Sigmoid colon (tissue), 7 donors: ENCODE measurements around the gene ACCSL. TPM values are rescaled to one million over a fixed set of nuclear protein-coding genes. Genes with fewer than 3 reads are reported as not detected.

ENCODE experiments used
- DNase-seq: peaks from one replicate; pipeline ENCODE4 v3.0.0-alpha.2; 2019
- H3K27ac ChIP-seq, 4 donors: fragments of 200-600 bp; sonication (generic); one replicate each; pipeline ENCODE4 v1.5.1; 2016 to 2019; ENCODE audit warnings: mild to moderate bottlenecking in 1 of 4
- H3K27me3 ChIP-seq, 3 donors: fragments of 200-600 bp; sonication (generic); one replicate each; pipeline ENCODE4 v1.5.1; 2019; ENCODE audit warnings: mild to moderate bottlenecking in 1 of 3
- H3K36me3 ChIP-seq, 4 donors: fragments of 200-600 bp; sonication (generic); one replicate each; pipeline ENCODE4 v1.5.1; 2016 to 2019
- H3K4me1 ChIP-seq, 4 donors: fragments of 200-600 bp; sonication (generic); one replicate each; pipeline ENCODE4 v1.5.1; 2017 to 2019
- H3K4me3 ChIP-seq, 4 donors: fragments of 200-600 bp; sonication (generic); one replicate each; pipeline ENCODE4 v1.5.1; 2017 to 2019; ENCODE audit warnings: mild to moderate bottlenecking in 2 of 4, moderate library complexity in 1 of 4
- H3K9me3 ChIP-seq, 4 donors: fragments of 200-600 bp in 3 of 4; sonication (generic) in 3 of 4; one replicate each; pipeline versions ENCODE4 v1.5.1 to v1.6.1; 2013 to 2019
- CTCF ChIP-seq, 4 experiments: fragments of 450-650 bp in 3 of 4; fragments of 200-600 bp in 1 of 4; IDR thresholded peaks; one replicate each; pipeline ENCODE4 v1.5.1; 2016 to 2019; ENCODE audit warnings: antibody characterized with exemption in 4 of 4, mild to moderate bottlenecking in 3 of 4, moderate library complexity in 2 of 4
- EP300 ChIP-seq, 4 donors: sonication (generic); formaldehyde crosslinking; IDR thresholded peaks; one replicate each; pipeline ENCODE4 v1.6.1; 2017; ENCODE audit warnings: antibody characterized with exemption in 4 of 4
- POLR2A ChIP-seq, 2 donors: fragments of 450-650 bp; IDR thresholded peaks; one replicate each; pipeline ENCODE4 v1.6.1; 2016; ENCODE audit warnings: antibody characterized with exemption in 2 of 2, mild to moderate bottlenecking in 2 of 2, moderate library complexity in 2 of 2
- POLR2AphosphoS5 ChIP-seq, 4 donors: sonication (generic); formaldehyde crosslinking; IDR thresholded peaks; one replicate each; pipeline ENCODE4 v1.6.1; 2017; ENCODE audit warnings: antibody characterized with exemption in 4 of 4
- WGBS, 2 donors: extraction: QIAGEN DNeasy Blood & Tissue Kit; methylation state at CpG; one replicate each; pipeline ENCODE4 v1.1.7; 2013; 5-methylcytosine and 5-hydroxymethylcytosine counted together
- intact Hi-C: fragments of 100-400 bp; cut with DNase I; formaldehyde crosslinking; loops from one replicate; pipeline ENCODE4 v1.15.1; 2023
- polyA plus RNA-seq, 3 donors: library from polyadenylated mRNA; stranded (reverse); fragments of 200-250 nt; gene quantifications; one replicate each; pipeline ENCODE4 v1.2.3, GENCODE V29; 2013
- total RNA-seq, 4 donors: library from RNA; depleted of rRNA; stranded (reverse); fragments of >200 nt; gene quantifications; one replicate each; pipeline ENCODE4 v1.1.0, GENCODE V29; 2016
- donor health status: healthy with polysubstance abuse.
- donor health status: Bipolar disorder and iron deficiency.
- donor health status: healthy.

ACCSL gene
- total and polyA plus RNA-seq, 7 donors = 0.27 TPM; not detected in 6

- TF ChIP-seq CTCF (IDR thresholded peaks at IDR 0.05) = no peak
- TF ChIP-seq POLR2AphosphoS5 (IDR thresholded peaks at IDR 0.05) = no peak
- no peak for TF ChIP-seq EP300 (IDR thresholded peaks at IDR 0.05)
- H3K27me3 ChIP-seq = no peaks in the 10 kb centered on the region
- no peak for DNase-seq
- H3K27ac ChIP-seq = peak overlapping the region in 2 of 4 donors; percentile 25 to 66
- peaks cover 0 to 2% (median 0%) of the 10 kb centered on the region in 4 donors for H3K9me3 ChIP-seq
- 34 to 60% methylated on average over 3 of the region's 3 CpGs for WGBS, 2 donors
- H3K4me3 ChIP-seq = no peak overlapping the region
- intact Hi-C loops = no loop called here
- peaks cover 0 to 20% (median 4%) of the 10 kb centered on the region in 4 donors for H3K4me1 ChIP-seq
- H3K36me3 ChIP-seq = no peaks in the 10 kb centered on the region
Measured at GRCh38 chr11:44017443-44018126, 30.2 kb upstream of the ACCSL start.

- DNase-seq = peak; percentile 64
- Histone ChIP-seq H3K27ac (peak overlapping the region in 1 of 4 donors; percentile 66), H3K4me3 (no peak overlapping the region), H3K36me3 (no peaks in the 10 kb centered on the region), H3K27me3 (no peaks in the 10 kb centered on the region), H3K4me1 (peaks cover 0 to 20% (median 4%) of the 10 kb centered on the region in 4 donors), H3K9me3 (peaks cover 0 to 2% (median 0%) of the 10 kb centered on the region in 4 donors)
- TF ChIP-seq CTCF (IDR thresholded peaks at IDR 0.05) (no peak), POLR2AphosphoS5 (IDR thresholded peaks at IDR 0.05) (no peak)
- intact Hi-C loops = no loop called here
- 6 to 25% methylated on average over 4 of the region's 4 CpGs for WGBS, 2 donors
Measured at GRCh38 chr11:44018127-44018521, 29.7 kb upstream of the ACCSL start.

- no peak for TF ChIP-seq POLR2AphosphoS5 (IDR thresholded peaks at IDR 0.05)
- no peak for TF ChIP-seq CTCF (IDR thresholded peaks at IDR 0.05)
- no peak for TF ChIP-seq EP300 (IDR thresholded peaks at IDR 0.05)
- no peak overlapping the region for H3K27ac ChIP-seq
- 49 to 72% methylated on average over 2 of the region's 2 CpGs for WGBS, 2 donors
Measured at GRCh38 chr11:44018829-44019228, 29.0 kb upstream of the ACCSL start.

GRCh38 chr11:44024977-44025376, 22.8 kb upstream of the ACCSL start:
- Histone ChIP-seq H3K27me3 (no peaks in the 10 kb centered on the region), H3K4me1 (no peaks in the 10 kb centered on the region), H3K36me3 (no peaks in the 10 kb centered on the region), H3K9me3 (peaks cover 0 to 2% (median 0%) of the 10 kb centered on the region in 4 donors), H3K4me3 (no peak overlapping the region), H3K27ac (no peak overlapping the region)
- TF ChIP-seq CTCF (IDR thresholded peaks at IDR 0.05) (no peak), POLR2A (IDR thresholded peaks at IDR 0.05) (no peak), POLR2AphosphoS5 (IDR thresholded peaks at IDR 0.05) (no peak), EP300 (IDR thresholded peaks at IDR 0.05) (no peak)
- DNase-seq = no peak
- WGBS, 2 donors = 90 to 92% methylated on average over 1 of the region's 1 CpG
- intact Hi-C loops = no loop called here

More at GRCh38 chr11:44018829-44019228, 29.0 kb upstream of the ACCSL start:
- peaks cover 0 to 20% (median 4%) of the 10 kb centered on the region in 4 donors for H3K4me1 ChIP-seq
- no peak overlapping the region for H3K4me3 ChIP-seq
- intact Hi-C loops = no loop called here
- H3K9me3 ChIP-seq = peaks cover 0 to 2% (median 0%) of the 10 kb centered on the region in 4 donors
- no peaks in the 10 kb centered on the region for H3K36me3 ChIP-seq
- no peak for DNase-seq
- H3K27me3 ChIP-seq = no peaks in the 10 kb centered on the region

GRCh38 chr11:44025727-44026126, 22.1 kb upstream of the ACCSL start:
- Histone ChIP-seq H3K4me1 (peaks cover 0 to 7% (median 7%) of the 10 kb centered on the region in 4 donors), H3K36me3 (no peaks in the 10 kb centered on the region), H3K27ac (no peak overlapping the region), H3K9me3 (peaks cover 0 to 2% (median 0%) of the 10 kb centered on the region in 4 donors), H3K27me3 (no peaks in the 10 kb centered on the region), H3K4me3 (no peak overlapping the region)
- TF ChIP-seq CTCF (IDR thresholded peaks at IDR 0.05) (no peak), POLR2A (IDR thresholded peaks at IDR 0.05) (no peak), POLR2AphosphoS5 (IDR thresholded peaks at IDR 0.05) (no peak), EP300 (IDR thresholded peaks at IDR 0.05) (no peak)
- DNase-seq = no peak
- intact Hi-C loops = no loop called here
